ENCODE results near the gene PFKP.

Gene PFKP

DNA sequence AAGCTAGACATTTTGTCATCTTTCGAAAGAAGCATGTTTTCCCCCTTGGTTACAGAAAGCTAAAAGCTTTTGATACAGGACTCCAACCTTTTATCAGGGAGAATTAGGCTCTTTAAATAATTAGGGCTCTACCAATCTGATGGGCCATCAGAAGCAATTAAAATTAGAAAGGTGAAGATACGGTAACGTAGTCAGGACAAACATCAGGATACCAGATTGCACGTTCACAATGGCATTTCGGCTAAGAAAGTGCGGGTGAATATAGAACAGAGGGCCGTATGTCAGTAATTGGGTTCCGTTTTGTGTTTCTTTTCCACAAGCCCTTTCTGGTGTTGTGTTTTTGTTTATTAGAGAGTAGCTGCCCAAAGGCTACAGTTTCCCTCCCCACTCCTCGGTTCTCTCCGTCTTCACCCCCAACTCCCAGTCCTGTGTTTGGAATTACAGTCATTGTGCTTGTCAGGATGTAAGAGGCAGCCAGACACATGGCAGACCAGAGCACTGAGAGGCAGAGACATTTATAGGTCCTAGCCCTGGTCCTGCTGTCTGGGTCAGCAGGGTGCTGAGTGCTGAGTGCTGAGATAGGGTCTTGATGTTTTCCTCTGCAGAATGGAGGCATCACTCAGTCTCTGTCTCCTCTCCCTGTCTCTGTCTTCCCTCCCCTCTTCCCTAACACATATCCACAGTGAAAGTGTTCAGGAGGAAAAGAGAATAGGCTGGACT lies 5.5 kb downstream of the PFKP start:
- no peak for FAIRE-seq

DNA sequence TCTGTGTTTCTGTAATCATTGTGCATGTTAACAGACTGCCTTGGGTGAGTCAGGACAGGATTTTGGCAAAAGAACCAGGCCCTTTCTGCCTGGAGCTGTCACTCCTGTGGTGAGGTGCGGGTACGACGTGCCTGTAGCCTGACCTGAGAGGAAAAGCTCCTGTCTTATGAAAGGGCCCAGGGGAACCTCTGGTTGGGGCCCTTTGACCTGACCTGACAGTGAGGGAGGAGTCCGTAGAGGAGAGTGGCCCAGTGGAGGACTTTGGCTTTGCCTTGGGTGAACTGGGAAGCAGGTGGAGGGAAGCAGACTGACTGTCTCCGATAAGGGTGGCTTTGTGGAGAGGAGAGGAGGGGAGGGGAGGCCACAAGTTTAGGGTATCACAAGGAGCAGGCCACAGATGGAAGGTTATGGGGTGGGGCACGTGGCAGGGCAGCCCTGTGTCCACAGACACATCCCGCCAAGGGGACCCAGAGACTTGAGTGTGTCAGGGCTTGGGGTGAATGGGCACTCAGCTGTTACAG lies 6.9 kb downstream of the PFKP start:
- FAIRE-seq: no peak

DNA sequence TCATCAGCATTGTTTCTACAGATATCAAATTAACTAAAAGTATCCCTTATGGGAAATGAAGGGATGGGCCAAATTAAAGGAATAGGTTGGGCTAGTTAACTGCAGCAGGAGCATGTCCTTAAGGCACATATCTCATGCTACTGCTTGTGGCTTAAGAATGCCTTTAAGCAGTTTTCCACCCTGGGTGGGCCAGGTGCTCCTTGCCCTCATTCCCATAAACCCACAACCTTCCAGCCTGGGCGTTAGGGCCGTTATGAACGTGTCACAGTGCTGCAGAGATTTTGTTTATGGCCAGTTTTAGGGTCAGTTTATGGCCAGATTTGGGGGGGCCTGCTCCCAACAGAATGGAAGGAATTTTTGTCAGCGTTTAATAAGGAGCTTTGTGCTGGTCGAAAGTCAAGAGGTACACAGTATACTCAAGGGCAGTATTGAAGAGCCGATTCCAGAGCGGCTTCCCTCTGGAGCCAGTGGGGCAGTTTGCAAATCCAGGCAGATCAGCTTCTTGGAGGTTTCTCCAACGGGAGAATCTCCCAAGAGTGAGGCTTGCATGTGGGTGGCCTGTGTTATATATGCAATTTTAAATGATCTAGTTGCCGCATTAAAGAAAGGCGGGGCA lies 7.7 kb downstream of the PFKP start:
- FAIRE-seq: no peak

DNA sequence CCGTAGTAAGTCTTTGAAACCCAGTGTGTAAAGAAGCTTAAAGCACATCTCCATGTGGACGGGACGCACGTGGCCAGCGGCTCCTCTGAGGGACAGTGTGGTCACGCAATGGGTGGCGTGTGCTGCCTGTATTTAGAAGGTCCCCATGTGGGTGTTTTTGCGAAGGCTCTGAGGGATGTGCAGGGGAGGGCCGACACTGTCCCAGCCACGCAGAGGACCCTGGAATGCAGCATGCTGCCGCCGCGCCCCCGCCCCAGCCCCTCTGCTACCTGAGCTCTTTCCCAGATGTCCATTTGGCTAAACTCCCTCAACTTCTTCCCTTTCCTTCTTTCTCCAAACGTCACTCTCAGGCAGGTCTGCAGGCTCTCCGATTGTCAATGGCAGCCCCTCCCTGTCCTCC lies 8.8 kb downstream of the PFKP start:
- no peak for FAIRE-seq

DNA sequence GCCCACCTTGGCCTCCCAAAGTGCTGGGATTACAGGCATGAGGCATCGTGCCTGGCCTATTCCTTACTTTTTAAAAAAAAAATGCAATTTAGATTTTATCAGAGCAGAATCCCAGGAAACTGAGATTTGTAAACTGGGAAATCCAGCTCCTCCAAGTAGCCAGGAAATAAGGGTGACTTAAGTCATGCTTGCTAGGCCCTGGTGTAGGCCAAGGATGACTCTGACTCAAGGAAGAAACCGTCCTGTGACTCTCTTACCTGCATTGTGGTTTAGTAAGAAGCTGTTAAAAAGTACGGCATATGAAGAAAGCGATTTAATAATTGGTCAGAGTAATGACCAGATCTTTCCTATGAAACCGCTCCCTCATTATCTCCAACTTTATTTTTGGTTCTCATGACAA lies 10.2 kb downstream of the PFKP start:
- FAIRE-seq: no peak

DNA sequence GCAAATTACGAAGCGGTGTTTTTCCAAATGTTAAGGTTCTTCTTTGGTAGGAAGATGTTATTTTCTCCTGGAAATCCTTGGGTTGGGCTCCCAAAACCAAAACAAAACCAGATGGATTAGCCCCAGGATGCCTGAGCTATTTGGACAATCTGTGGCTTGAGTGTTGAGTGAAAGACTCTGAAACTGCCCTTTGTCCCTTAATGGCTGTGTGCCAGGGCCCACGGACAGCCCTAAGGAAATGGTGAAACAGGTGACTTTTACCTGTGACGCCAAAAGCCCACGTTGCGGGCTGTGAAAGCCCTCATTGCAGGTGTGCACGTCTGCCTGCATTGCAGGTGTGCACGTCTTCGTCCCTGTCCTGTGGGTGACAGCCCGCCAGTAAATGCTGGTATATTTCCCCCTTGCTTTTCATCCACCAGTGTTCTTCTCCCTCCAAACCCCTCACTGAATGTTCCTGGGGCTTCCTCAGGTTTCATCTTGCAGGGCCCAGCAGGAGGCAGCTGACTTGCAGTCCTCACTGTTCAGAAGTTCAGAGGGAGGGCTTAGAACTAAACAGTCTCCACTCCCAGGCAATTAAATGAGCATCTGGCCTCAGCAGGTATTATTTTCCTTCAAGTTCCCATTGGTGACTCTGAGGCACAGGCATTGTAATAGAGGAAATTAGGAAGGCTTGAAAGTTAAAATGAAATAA lies 10.7 kb downstream of the PFKP start:
- no peak for FAIRE-seq

DNA sequence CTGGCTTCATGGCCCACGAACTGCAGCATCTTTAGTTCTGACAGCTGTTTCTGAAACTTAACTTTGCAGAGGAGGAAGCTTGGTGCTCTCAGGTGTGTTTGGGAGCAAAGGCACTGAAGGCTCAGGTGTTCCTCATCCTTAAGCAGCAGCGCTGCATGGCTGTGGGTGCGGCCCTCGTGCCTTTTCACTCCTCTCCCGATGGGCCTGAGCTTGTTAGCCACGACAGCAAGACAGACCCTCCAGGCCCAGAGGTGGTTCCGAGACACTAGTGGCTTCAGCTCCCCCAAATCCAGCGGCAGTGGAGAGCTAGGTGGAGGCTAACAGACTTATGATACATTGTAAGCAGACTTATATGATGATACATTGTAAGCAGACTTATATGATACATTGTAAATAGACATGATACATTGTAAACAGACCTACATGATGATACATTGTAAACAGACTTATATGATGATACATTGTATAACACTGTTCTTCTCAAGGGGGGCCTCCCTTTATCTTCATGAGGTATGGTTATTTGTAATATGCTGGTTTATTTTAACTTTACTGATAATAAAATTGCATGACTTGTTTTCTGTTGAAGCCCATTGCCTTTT lies 14.1 kb downstream of the PFKP start:
- FAIRE-seq: no peak

DNA sequence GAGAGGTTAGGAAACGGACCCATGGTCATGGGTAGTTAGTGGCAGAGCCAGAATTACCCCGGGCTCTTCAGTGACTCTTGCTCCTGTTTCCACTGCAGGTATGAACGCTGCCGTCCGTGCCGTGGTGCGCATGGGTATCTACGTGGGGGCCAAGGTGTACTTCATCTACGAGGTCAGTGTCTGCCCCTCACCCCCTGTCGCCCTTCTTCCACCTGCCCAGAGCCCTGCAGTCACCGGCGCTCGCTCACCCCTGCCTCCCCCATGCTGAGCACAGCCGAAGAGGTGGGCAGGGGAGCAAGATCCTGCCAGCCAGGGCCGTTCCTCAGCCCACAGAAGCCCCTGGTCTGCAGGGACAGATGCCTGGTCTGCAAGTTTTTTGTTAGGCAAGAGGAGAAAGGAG lies 14.9 kb downstream of the PFKP start:
- no peak for FAIRE-seq

DNA sequence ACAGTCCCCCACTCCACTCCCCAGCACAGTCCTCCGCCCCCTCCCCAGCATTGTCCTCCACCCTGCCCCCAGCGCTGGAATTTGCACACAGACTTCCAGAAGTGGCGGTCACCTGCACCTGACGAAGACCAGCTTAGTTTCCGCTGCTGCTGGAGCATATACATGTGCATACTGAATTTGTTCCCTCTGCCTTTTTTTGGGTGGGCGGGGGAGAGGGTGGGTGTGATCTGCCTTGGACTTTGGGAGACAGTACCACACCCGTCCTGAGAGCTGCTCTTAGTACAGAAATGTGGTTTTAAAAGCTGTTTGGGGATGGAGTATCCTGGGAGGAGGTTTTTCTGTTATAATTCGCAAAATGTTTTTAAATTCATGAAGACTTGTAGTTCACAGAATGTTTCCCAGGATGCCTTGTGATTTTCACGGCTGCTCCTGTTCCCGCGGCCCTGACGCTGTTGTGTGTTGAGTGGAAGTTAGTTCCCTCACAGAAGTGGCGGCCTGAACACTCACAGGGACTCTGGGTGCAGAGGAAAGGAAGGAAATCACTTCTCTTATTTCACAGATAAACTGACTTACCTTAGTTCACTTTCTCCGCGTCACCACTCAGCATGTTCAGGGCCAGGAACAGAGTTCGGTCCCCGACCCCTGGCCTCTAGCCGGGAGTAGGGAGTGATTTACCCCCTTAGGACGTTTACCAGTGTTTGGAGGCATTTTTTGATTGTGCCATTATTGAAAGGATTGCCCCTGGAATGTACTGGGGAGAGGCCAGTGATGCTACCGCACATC lies 18.6 kb downstream of the PFKP start:
- FAIRE-seq: no peak

DNA sequence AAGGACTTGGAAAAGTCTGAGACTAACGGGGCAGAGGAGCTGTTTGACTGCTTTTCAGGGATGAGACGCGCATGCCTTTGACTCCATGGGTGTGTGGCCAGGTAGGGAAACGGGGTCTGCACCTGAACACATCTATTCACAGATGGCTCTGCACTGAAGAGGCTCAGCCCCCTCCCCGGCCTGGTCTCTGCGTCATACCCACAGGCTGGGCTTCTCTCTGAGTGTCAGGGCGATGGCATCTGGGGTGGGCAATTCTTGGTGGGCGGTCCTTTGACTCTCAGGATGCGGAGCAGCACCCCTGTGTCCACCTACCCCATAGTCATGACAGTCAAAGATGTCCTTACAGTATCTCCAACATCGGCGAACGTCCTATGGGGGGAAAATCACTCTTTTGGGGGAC lies 23.0 kb downstream of the PFKP start:
- FAIRE-seq: no peak

DNA sequence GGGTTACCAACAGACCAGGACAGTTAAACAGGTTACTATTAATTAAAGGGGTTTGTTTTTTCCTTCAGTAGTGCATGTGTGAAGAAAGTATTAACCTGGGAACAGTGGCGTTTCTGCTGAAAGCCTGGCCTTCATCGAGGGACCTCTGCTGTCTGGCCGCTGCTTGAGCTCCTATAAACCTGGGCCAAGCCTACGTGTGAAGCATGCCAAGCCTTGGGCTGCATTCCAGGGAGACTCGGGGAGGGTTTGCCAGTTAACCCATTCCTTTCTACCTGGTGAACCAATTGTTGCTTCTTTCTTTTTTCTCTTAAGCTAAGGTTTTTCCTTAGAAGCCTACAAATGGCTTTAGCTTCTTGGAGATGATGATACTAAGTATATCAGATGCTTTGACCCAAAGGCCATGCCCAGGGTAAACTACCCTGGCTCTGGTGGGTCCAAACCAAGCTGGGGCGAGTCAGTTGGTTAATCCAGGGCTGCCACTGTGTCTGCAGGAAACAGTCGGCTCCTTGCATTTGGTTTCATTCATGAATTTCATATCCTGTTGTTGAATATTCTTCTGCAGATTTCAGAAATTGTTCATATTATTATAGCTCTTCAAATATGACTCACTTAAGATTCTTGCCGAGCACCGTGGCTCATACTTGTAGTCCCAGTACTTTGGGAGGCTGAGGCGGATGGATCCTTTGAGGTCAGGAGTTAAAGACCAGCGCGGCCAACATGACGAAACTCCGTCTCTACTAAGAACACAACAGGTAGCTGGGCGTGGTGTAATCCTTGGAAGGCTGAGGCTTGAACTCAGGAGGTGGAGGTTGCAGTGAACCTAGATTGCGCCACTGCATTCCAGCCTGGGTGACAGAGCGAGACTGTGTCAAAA lies 23.8 kb downstream of the PFKP start:
- FAIRE-seq: no peak

DNA sequence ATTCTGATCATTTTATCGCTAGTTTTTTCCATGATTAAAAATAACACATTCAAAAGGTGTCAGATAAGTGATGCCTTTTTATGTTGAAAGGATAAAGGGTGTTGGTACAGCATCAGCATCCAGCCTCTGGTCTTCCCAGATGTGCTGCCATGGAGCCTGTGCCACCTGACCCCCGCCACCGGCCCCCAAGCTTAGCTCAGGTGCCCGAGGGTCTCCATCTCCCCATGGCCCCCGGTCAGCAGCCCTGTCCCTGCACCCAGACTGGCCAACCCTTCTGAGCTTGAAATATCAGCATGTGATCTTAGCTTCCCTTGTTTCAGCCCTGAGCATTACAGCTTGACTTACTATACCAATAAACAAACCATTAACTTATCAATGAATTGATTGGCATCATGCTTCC lies 24.6 kb downstream of the PFKP start:
- FAIRE-seq: no peak

DNA sequence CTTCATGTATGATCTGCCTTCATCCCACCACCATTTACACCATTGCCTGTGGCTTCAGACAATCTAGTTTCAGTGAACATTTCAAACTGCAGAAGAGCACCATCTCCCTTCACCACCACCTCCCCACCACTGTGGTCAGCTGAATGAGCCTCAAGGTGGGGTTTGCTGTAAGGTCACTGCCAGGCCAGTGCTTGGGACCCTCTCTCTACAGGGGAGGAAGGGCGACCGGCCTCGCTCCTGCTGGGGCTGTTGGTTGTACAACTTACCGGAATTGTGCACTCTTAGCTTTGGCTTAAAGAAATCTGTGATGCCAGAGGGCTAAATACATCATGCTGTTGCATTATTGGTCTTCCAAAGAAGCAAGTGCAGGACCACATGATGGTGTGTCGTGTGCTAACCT lies 26.6 kb downstream of the PFKP start:
- FAIRE-seq: no peak

DNA sequence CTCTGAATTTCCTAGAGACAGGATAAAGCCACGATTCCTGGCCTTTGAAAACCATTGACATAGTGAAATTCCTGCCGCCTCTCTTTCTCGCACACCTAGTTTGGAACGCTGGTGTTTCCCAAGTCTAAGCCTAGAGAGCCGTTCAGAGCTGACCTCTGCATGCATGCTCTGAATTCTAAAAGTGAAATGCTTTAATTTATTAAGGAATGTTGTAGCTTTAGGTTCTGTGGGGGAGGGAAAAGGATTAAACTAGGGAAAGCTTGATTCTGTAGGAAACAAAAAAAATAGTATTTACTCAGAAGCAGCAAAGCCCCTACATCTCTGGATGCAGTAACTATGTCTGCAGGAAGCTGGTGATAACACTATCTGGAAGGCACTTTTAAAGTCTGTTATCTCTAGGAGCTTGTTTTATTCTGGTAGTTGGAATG lies 27.3 kb downstream of the PFKP start:
- FAIRE-seq: no peak

DNA sequence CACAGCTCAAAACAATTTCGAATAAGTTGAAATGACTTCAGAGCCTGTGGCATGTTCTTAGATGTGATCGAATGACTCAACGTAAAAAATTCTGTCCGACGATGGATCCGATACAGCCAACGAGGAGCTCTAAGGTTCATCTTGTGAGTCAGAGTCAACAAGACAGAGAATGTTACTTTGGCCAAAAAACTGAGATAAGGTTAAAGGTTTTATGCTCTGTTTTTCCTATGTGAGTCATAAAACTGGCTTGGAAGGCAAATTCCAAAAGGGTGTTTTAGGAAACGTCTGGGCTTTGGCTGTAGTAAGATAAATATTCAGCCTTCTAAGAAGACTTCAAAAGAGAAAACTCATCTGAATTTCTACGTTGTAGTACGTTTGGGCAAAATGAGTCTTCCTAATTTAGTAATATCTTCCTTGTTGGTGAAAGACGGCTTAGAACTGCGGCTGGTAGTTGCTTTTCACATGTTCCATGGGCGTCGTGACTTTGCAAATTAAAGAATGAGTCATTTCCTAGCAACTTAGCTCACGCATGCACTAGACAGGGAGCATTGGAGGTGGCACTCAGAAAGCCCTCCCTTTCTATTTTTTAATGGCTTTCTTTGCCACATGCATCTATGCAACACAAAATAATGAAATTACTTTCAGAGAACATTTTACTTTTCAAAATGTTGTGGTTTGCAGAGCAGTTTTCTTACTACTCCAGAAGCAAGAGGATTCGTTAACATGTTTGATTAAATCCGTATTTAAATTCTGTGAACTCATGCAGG lies 28.2 kb downstream of the PFKP start:
- peak; percentile 59 for FAIRE-seq

DNA sequence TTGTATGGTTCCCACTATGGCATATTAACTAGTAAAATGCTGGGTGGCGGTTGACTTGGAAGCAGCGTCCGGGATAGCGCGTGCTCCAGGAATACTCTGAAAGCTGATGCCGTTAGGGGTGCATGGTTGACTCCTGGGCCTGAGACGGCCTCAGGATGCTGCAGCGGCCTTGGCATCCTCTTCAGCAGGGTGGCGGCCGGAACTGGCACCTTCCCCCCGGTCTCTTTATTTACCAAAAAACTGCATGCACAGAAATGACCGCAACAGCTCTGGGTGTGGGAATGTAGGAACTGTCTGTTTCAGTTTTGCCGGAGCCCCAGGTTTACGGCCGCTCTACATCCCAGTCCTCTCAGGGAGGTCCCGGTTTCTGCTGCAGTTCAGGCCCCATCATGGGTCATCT lies 28.8 kb downstream of the PFKP start:
- no peak for FAIRE-seq

DNA sequence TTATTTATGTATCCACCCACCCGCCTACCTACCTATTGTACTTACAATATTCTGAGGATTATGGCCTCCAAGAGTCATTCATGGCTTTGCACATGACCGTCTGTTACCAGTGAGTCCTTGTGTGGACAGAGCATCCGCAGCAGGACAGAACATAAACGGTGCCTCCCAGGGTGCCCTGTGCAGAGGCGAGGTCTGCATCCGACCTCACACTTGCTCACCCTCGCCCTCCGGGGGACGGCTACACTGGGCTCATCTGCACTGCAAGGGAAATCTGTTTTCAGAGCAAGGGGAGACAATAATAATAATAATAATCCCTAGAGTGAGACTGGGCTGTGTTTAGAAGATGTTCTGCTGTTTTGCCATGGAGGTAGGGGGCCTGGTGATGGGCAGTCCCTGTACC lies 29.8 kb downstream of the PFKP start:
- no peak for FAIRE-seq

DNA sequence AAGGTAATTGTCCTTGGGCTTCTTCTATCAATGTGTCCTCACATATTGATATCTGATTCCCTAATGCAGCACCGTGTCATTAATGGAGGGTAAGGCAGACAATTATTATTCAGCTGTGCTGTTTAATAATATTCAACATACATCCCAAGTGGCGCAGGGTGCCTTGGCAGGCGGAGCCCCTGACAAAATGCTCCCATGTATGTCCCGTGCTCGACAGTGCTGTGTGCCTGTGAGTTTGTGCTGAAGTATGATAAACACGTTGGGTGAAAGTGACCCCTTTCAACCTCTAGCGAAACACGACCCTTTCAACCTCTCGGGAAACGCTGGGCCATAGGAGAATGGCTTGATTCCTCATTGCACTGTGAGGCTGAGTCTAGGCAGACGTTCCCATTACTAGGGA lies 31.3 kb downstream of the PFKP start:
- no peak for FAIRE-seq

DNA sequence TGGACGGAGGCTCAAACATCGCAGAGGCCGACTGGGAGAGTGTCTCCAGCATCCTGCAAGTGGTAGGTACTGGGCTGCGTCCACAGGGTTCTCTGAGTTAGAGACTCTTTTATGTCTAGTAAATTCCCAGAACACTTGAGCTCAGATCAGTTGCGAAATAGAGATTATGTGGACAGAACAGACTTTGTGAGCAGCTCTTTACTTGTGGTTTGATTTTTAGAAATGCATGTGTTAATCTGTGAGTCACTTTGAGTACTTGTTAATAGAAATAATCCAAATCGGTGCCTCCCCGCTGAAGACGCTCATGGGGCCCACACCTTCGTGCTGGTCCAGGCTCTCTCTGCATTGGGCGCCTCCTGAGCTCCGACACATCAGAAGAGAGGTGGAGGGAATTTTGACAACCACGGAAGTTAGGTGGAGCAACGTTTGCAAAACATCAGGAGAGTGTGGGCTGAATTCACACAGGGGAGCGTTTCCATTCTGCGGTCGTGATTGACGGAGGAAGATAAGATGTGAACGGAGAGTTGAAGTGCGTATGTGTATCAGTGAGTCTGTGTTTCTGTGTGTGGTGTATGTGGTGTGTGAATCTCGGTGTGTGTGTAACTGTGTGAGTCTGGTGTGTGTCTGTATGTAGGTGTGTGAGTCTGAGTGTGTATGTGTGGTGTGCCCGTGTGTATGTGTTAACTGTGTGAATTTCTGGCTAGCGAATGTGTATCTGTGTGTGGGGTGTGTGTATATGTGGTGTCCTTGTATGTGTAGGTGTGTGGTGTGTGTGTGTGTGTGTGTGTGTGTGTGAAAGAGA lies 32.1 kb downstream of the PFKP start:
- FAIRE-seq: no peak

DNA sequence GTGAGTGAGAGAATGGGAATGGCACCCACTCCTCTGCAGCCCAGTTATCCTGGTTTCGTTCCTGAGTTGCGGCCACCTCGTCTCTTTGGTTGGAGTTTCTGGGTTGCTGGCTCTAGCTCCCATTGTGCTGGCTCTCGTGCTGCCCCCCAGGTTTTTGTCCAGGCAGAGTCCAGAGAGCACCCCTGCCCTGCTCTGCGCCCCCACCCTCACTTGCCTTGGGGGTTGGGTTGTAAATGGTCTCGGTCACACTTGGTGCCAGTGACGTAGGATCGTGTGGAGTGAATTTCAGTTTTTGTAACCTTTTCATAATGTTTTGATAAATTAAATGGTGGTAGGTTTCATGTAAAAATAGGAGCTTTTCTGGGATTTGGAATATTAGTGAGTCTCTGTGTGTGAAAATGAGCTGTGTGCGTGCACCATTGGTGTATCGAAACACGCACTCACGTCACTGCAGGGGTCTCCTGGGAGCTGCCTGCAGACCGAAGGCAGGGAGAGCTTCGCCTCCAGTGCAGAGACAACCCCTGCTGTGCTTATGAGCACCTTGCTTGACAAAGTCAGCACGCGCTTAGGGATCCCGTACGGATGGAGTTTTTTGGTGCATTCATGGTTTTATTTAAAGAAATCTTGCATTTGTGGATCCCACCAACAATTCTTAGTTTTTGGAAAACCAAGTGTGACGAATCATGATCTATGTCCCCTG lies 32.9 kb downstream of the PFKP start:
- FAIRE-seq: no peak

Measured in A204.1 (cell line).